ENCODE results near the gene VKORC1L1. TPM values are rescaled to one million over a fixed set of nuclear protein-coding genes. Genes with fewer than 3 reads are reported as not detected.

Gene VKORC1L1
- total RNA-seq, 1 donor from 2014 or later: 26.9 TPM

DNA sequence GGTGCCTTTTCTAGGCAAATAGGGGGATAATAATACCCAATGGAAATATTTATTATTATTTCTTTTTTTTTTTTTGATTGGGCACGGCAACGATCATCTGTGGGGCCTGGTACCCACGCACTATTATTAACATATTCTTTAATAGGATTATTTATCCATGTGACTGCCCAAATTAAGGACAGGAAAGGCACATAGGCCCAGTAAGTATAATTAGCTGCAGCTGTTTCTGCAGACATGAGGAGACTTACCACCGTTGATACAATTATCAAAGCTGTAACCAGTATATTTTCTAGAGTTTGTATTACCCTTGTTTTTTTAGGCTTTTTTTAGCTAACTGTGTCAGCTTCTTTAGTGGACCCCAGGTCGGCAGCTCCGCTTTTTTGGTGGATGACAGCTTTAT is 134.4 kb downstream of the VKORC1L1 start:
- no peak for FAIRE-seq
- no peak for DNase-seq (ENCODE audit: low spot score in 2 of 2)

Small RNAs within 50 kb of the gene (small RNA-seq; reads per million reads assigned to genes)
- gene AC073261.1 (not detected), gene RNU6-973P (not detected)

Other genes starting within 250 kb of the VKORC1L1 start
- 19.6 TPM for gene GUSB, start 109.1 kb downstream of the VKORC1L1 start, total RNA-seq
- gene ASL, start 202.7 kb downstream of the VKORC1L1 start, total RNA-seq: 6.9 TPM
- 62.4 TPM for gene CRCP, start 241.8 kb downstream of the VKORC1L1 start, total RNA-seq

All from frontal cortex (tissue), 4 donors.